Measurements from ENCODE around the gene DPYSL4. TPM values are rescaled to one million over a fixed set of nuclear protein-coding genes. Genes with fewer than 3 reads are reported as not detected.
"Not testable (repeated sequence)": the region's sequence is repeated elsewhere in the genome, so short reads cannot be mapped to it uniquely, and the experiment has no call there.

The DPYSL4 gene
- polyA plus RNA-seq, 1 donor: 16.3 TPM

DNA sequence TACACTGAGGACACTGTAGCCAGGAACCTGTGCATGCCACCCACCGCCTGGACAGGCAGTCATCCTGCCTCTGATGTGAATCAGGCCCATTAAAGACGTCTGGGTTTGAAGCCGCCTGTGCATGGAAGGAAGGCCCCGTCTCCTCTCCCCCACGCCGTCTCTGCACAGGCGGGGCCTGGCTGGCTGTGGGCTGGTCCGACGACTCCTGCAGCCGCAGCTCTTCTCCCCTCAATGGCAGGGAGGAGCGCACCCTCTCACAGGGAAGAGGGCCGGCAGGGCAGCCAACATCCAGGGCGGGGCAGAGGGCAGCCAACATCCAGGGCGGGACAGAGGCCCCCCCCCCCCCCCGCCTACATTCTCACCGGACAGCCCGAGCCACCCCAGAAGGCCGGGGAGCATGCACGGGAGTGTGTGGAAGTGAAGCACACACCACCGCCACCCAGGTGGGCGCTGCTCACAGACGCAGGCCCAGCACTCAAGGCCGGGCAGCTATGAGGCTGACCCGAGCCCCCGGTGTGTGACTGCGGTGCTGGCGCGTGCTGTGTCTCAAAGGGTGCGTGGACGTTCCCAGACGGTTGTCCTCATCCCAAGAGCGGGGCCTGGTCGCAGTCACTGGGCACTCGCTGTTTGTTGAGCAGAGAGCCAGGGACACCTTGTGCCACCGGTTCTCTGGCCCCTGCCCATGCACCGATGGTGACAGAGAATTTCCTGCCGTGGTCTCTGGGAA is 19.1 kb downstream of the DPYSL4 start:
- DNase-seq: no peak

DNA sequence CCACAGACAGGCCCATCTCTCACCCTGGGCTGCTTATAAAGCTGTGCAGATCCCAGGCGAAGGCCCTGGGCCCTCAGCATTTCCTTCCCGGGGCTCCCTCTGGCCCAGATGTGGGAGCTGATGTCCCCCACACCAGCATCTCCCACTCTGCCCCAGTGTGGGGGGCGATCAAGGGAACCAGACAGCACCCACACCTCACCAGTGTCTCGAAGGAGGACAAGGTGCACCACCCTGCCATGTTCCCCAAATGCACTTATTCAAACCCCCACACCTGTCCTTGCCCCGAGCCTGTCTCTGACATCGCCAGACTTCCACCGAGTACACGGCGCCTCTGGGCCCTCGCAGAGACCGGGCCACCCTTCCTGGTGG is 19.6 kb downstream of the DPYSL4 start:
- DNase-seq: no peak

DNA sequence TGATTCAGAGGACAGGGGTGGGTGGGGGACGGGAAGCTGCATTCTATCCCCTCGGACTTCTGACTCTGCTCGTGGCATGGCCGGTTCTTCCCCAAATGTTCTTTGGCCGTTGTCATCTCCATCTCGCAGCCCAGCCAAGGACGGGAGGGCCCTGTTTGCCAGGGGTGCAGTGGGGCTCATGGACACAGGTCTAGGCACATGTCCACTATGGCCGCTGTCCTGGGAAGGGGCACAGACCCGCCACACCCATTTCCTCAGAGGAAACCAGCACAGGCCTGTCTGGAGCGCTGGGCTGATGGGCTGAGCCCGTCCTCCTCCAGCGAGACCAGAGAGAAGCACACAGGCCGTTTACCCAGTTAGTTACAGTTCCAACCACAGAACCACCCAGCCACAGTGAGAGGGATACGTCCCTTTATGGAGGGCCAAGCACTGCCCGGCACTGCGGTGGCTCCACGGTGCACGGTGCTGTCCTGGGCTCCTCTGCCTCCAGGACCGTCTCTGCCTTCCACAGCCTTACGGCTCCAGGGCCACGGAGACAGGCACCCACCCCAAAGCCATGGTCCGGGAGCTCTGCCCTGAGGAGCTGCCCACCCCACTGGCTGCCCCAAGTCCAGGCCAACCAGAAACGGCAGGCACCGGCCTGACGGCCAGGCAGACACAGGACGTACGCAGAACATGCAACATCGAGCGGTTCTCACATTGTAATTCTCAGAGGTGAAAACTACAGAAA is 20.2 kb downstream of the DPYSL4 start:
- DNase-seq: no peak

DNA sequence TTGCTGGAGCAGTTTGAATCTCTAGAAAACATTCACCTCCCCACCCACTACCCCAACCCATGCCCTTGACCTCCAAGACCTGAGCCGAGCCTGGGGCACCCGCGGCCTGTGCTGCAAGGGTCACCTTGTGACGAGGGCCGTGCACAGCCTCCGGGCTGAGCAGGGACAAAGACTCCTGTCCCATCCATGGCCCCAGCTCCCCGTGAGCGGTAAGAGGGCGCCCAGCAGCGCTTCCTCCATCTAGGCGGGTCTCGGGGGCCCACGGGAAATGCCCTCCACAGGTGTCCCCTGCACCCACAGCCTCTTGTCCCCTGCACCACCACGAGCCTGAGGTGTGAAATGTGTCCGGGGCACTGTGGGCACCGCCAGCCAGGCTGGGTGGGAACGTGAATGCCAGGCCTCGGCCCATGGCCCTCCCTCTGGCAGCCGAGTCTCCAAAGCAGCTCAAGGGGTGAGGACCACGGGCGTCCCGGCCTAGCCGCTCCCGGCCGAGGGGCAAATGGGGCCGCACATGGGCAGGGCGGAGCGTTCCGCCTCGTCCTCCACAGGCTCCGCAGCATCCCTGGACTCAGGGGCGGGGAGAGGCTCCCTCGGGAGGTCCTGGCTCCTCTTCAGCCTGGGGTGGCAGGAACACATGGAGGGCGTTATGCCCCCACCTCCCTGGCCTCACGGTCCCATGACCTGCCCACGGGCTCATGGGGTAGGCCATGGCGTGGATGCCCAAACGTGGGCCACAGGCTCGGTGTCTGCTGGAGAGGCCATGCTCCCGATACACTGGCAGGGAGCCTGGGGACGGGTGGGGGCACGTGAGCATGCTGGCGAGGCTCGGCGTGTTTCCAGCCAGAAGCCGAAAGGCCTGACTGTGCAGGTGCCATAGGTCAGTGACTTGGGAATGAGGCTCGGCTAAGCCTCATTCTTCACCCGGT is 21.1 kb downstream of the DPYSL4 start:
- no peak for DNase-seq

DNA sequence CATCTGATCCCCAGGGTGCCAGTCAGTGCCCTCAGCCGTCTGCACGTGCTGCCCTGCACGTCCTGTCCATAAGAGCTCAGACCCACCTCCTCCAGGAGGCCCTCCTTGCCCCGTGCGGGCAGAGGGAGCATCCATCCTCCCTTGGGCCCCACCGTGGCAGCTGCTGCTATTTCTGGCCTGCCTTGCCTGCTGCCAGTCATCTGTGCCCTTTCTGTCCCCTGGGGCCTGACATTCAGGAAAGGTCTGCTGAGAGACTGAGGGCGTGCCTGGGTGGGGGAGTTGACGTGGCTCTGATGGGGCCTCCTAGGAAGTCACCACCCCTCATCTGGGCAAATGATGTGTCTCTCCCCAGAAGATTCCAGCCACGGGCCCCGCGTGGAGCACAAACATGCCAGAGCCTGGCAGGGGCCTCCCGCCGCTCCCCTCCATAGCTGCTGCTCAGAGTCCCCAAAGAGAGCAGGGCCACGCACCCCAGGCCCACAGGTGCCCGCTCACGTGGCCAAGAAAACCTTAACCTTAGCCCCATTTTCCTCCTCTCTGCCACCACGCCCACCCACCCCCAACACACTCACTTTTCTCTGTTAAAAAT is 21.8 kb downstream of the DPYSL4 start:
- no peak for DNase-seq

DNA sequence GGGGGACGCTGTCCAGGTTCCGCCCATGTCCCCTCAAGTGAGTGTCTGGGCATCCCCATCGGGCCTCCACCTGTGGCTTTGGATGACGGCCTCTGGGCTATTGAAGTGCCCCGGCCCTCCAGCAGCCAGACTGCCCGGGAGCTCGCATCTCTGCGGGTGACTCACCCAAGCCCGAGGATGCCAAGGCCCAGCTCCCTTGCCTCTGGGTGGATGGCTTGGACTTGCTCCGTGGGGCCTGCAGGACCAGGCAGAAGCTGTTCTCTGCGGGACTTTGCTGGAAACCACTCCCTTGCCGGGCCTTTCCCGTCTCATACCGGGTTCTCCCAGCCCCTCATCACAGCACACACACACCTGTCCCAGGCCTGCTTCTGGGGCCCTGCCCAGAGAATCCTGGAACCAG is 22.4 kb downstream of the DPYSL4 start:
- DNase-seq: no peak

DNA sequence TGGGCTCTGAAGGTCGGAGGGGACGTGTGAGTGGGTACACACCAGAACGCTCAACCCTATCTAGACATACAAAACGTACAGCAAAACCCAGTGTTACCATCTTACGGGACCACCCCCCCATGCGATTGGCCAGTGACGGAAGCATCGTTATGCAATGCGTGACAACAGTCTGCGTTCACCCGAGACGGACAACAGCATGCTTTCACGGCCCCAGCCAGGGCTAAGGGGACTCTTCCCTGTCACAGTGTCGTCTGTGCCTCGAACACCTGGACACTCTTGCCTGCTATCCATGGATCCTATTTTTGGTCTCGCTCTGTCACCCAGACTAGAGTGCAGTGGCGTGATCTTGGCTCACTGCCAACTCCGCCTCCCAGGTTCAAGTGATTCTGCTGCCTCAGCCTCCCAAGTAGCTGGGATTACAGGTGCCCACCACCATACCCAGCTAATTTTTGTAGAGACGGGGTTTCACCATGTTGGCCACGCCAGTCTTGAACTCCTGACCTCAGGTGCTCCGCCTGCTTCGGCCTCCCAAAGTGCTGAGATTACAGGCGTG is 23.3 kb downstream of the DPYSL4 start:
- DNase-seq: no peak

DNA sequence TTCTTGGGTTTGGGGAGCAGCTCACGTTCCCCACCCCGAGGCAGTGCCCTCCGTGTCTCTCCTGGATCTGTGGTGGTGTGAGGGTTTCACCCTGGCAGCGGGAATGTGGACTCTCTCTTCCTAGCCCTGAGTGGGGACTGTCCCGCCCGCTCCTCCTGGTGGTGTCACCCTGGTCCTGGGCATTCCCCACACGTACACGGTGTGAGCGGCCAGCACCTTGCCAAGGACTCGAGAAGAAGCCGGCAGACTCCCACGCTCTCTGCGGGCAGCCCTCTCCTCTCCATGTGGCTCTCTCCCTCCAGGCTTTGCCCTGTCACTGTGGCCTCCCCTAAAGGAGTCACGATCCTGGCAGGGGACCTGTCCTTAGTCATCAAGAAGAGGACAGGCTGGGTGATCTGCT is 24.0 kb downstream of the DPYSL4 start:
- no peak for DNase-seq

DNA sequence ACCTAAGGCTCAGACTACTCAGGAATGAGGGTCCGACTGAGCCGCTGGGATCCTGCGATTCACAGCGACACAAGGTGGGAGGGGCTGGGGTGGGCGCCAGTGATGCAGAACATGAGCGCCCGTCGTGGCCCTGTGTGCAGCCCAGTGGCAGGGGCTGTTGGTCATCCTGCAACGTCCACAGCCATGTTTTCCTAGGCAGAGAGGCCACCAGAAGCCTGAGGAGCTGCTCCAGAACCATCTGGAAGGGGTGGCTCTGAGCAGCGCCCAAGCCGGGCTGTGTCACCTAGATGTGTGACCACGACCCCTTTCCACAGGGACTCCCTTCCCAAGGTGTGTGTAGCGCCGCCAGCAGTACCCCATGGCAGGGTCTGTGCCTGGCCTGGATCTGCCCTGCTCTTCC is 24.5 kb downstream of the DPYSL4 start:
- DNase-seq: no peak

DNA sequence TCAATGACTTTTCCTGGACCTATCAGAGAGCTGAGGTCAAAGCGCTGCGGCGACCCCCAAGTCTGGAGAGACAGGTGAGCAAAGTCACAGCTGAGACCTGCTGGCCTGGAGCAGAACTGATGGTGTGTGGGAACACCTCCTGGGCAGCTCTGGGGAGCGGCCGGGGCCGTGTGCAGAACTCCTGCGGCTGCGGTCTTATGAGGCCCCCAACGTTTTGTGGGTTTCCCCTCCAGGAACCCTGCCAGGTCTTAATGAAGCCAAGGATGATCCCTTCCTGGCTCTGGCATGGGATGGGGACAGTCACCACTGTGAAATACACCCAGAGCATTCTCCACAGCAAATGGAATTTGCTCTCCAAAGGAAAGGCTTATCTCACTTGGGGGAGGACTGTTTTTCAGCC is 26.1 kb downstream of the DPYSL4 start:
- DNase-seq: no peak

DNA sequence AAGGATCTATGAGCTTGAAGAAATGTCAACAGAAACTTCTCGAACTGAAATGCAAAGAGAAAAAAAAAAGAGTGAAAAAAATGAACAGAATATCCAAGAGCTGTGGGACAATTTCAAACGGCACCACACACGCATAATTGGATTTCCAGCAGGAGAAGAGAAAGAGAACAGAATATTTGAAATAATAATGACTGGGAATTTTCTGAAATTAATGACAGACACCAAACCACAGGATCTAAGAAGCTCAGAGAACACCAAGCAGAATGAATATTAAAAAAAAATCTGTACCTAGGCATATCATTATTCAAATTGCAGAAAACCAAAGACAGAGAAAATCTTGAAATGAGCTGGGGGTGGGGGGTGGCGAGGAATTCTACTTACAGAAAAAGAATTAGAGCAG is 27.2 kb downstream of the DPYSL4 start:
- DNase-seq: no peak

DNA sequence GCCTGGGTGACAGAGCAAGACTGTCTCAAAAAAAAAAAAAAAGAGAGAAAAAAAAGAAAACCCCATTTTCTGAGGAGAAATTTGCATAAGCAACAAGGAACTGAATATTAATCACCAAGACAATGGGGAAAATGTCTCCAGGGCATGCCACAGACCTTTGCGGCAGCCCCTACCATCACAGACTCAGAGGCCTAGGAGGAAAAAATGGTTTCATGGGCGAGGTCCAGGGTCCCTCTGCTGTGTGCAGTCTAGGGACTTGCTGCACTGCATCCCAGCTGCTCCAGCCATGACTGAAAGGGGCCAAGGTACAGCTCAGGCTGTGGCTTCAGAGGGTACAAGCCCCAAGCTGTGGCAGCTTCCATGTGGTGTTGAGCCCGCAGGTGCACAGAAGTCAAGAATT is 29.7 kb downstream of the DPYSL4 start:
- DNase-seq: not testable (repeated sequence)

DNA sequence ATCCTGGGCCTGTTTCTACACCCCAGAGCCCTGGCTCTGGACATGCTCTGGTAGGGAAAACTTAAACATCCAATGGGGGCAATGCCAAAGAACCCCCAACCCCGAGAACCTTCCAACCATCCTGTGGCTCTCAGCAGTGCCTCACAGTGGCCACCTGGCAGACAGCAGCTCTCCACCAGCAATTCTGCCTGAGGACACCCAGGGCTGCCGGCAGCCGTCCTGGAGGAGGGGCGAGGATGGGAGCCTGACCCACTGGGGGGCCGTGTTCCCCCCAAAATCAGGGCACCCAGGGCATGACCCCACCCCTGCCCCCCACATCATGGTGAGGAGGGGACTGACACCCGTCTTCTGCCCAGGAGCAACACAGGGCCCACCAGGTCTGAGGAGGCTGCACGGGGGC is 32.7 kb downstream of the DPYSL4 start:
- no peak for DNase-seq

DNA sequence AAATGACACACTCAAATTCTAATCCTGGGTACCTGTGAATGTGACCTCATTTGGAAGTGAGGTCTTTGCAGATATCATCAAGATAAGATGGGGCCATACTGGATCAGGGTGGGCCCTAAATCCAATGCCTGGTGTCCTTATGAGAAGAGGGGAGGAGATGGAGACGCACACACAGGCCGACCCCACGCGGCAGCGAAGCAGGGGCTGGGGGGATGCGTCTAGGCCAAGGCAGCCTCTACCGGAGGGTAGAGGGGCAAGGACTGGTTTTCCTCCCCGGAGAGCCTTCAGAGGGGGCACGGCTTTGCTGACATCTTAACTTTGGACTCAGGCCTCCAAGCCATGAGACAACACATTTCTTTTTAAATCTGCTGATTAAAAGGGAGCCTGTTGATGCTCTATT is 33.3 kb downstream of the DPYSL4 start:
- DNase-seq: no peak

DNA sequence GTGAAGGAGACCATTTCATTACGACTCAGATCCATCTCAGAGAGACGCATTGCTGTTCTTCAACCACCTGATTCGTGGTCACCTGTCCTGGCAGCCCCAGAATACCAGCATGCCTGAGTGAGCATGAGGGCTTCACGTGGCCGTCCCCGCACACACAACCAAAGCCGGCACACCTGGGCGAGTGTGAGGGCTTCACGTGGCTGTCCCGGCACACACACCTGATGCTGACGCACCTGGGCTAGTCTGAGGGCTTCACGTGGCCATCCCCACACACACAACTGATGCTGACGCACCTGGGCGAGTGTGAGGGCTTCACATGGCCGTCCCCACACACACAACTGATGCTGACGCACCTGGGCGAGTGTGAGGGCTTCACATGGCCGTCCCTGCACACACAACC is 34.2 kb downstream of the DPYSL4 start:
- not testable (repeated sequence) for DNase-seq

DNA sequence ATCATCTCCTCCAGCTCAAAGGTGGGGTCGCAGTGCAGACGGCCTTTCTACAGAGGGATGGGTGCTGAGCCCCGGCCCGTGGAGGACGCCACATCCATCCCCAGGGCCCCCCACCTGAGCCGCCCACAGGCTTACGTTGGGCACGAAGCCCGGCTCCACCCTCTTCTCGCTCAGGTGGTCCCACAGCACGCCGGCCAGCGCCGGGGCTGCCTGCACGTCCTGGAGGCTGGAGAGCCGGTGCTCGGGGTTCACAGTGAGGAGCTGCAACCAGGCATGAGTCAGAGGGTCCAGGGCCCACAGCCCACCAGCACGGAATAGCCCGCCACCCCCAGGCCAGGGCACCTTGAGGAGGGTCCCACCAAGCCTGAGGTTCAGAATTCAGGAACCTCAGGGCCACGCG is 36.0 kb downstream of the DPYSL4 start:
- no peak for DNase-seq

DNA sequence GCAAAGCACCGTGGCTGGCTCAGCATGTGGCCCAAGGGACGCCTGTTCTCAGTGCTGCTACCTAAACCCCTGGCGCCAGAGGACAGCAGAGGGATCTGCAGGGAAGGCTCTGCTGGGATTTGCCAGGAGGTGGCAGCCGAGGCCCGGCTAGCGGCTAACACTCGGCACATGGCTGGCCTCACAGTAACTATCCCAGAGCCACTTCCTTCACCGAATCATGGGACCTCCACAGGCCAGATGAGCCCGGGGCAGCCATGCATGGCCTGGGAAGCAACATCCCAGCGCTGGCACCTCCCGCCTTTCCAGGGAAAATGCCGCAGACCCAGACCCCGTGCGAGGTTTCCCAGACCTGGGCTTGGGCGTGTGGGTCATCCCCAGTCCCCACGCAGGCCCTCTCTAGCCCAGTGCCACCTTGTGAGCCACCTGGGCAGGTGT is 36.4 kb downstream of the DPYSL4 start:
- peak; percentile 78 for DNase-seq

DNA sequence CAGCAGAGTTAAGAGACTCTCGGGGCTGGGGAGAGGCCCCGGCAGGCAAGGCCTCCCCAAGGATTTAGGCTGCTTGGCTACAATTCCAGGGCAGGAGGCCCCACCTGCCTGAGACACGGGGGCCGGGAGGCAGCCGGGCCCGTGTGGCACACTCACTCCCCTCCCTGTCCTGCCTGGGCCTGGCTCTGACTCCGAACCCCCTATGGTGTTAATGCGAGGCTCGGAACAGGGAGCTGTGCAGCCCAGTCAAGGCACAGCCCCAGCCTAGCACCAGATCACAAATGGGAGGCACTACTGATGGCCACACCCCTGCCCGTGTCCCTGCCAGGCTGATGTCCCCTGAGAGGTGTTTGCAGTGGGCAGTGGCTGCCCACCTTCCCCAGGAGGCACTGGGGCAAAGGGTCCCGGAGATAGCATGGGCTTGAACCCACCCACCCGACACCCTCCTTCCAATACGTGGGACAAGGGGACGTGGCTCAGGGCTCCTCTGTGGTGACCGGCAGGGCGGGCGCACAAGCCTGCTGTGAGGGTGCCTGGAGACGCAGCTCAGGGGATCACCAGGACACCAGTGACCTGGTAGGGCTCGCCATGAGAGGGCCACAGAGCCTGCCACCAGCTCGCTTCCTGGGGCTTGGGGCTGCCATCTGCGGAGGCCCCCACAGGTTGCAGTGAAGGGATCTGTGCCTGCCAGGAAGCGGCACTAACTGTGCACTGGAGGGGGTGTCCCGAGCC is 37.0 kb downstream of the DPYSL4 start:
- no peak for DNase-seq

DNA sequence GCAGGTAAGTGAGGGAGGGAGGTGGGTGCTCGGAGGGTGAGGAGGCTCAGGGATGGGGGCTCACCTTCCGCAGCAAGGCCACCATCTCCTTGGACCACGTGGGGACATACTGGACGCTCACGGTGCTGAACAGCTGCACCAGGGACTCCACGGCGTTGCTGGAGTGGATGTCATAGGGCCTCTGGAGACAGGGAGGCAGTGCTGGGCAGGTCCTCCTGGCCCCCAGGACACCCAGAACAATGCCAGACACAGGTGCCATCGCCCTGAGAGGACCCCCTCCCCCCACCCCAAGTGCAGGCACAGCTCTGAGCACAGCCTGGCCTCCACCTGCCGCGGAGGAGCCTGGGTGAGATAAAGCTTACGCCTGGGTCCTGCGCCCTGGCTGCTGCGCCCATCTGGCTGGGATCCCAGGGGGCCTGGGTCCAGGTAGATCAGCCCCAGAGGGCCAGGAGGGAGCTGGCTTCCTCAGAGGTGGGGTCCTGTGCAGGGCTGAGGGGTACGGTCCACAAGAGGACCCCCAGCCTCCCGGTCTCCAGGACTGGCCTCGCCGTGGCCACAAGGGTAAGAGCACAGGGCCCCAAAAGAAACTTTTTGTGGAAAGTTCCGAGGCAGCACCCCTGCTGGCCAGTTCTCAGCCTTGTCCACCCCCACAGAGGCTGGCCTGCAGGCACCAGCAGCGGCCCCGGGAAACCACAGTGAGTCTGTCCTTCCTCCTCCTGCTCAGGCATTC is 37.8 kb downstream of the DPYSL4 start:
- DNase-seq: no peak

DNA sequence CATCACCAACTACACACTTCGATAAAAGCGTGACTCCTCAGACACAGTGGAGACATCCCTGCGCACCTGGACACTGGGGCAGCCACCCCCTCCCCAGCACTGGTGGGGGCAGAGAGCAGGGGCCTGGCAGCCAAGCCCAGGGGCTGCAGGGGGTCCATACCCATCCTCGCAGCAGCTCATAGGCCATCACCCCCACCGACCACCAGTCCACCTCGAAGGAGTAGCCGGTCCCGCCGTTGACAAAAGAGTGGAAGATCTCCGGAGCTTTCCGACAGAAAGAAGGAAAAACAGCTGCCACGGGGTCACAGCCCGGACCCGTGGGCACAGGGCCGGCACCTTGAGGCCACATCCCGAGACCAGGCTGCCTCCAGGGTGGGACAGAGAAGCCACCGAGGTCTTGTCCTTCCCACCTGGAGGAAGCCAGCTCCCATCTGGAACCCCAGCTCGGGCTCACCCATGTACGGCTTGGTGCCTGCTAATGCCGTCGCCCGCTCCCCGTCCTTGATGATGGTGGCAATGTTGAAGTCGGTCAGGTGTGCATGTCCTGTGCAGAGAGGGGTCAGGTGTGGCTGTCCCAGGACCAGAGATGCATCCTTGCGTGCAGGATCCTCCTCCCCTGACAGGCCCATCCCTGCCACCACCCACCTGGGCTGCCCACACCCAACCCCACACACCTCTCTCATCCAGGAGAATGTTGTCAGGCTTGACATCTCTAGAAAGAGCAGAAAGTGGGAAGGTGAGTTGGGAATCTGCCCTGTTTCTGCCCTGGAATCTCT is 38.5 kb downstream of the DPYSL4 start:
- DNase-seq: no peak

Measured in left kidney (tissue), 2 donors.